ENCODE results near the gene NCF4. TPM values are rescaled to one million over a fixed set of nuclear protein-coding genes. Genes with fewer than 3 reads are reported as not detected.

NCF4 gene
- total RNA-seq, 1 donor = 0.36 TPM

GRCh38 chr22:36867695-36868094, 6.9 kb downstream of the NCF4 start:
- H3K4me3 ChIP-seq (ENCODE audit: insufficient read depth, low read length) = no peak overlapping the region
- peaks cover 12% of the 10 kb centered on the region for H3K27me3 ChIP-seq (ENCODE audit: insufficient read depth, low read length)
- H3K4me2 ChIP-seq (ENCODE audit: insufficient read depth, low read length) = no peak overlapping the region
- no peaks in the 10 kb centered on the region for H4K20me1 ChIP-seq (ENCODE audit: insufficient read depth, low read length)
- H3K79me2 ChIP-seq (ENCODE audit: insufficient read depth, low read length) = no peaks in the 10 kb centered on the region
- DNase-seq (ENCODE audit: insufficient read length, low spot score, missing footprints) = no peak
- TF ChIP-seq, protein P1, sequence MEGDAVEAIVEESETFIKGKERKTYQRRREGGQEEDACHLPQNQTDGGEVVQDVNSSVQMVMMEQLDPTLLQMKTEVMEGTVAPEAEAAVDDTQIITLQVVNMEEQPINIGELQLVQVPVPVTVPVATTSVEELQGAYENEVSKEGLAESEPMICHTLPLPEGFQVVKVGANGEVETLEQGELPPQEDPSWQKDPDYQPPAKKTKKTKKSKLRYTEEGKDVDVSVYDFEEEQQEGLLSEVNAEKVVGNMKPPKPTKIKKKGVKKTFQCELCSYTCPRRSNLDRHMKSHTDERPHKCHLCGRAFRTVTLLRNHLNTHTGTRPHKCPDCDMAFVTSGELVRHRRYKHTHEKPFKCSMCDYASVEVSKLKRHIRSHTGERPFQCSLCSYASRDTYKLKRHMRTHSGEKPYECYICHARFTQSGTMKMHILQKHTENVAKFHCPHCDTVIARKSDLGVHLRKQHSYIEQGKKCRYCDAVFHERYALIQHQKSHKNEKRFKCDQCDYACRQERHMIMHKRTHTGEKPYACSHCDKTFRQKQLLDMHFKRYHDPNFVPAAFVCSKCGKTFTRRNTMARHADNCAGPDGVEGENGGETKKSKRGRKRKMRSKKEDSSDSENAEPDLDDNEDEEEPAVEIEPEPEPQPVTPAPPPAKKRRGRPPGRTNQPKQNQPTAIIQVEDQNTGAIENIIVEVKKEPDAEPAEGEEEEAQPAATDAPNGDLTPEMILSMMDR (IDR thresholded peaks at IDR 0.05; ENCODE audit: extremely low read depth, low read depth, low read length) = no peak
- no peaks in the 10 kb centered on the region for H3K4me1 ChIP-seq (ENCODE audit: insufficient read depth, low read length)
- no peaks in the 10 kb centered on the region for H3K9me3 ChIP-seq (ENCODE audit: low read depth, low read length)
- H3K36me3 ChIP-seq (ENCODE audit: insufficient read depth, low read length) = no peaks in the 10 kb centered on the region
- no peak overlapping the region for H3K27ac ChIP-seq (ENCODE audit: low read depth, low read length)
- H2AFZ ChIP-seq (ENCODE audit: low read length) = no peak overlapping the region

DNA sequence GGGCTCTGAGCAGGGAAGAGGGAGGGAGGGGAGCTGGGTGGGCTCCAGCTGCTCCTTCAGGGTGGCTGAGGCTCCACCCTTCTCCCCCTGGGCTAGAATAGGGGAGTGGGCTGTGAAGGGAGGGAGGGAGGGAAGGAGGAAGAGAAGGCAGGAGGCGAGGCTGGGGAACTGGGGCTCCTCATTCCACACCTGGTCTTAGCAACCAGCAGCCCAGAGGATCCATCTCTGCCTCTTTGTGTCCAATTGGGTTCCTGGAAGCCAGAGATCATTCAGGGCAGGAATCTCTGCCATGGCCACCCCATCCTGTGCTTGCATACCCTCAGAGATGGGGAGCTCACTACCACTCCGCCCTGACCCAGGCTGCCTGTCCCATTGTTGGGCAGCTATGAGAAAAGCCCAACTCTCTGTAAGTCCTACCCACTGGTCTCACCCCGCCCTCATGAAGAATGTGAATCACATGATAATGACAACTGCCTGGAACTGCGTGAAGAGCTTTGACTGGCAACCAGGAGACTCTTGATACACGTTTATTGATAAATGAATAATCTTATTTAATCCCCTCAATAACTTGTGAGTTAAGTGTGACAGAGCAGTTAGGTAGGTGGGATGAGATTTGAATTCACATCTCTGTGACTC, 7.9 kb downstream of the NCF4 start:
- no peak overlapping the region for H3K4me3 ChIP-seq (ENCODE audit: insufficient read depth, low read length)
- peaks cover 6% of the 10 kb centered on the region for H3K4me1 ChIP-seq (ENCODE audit: insufficient read depth, low read length)
- no peak overlapping the region for H2AFZ ChIP-seq (ENCODE audit: low read length)
- no peaks in the 10 kb centered on the region for H3K36me3 ChIP-seq (ENCODE audit: insufficient read depth, low read length)
- TF ChIP-seq, protein P1 (IDR thresholded peaks at IDR 0.05; ENCODE audit: extremely low read depth, low read depth, low read length) = no peak
- no peaks in the 10 kb centered on the region for H4K20me1 ChIP-seq (ENCODE audit: insufficient read depth, low read length)
- H3K9me3 ChIP-seq (ENCODE audit: low read depth, low read length) = no peaks in the 10 kb centered on the region
- no peak overlapping the region for H3K4me2 ChIP-seq (ENCODE audit: insufficient read depth, low read length)
- no peak for DNase-seq (ENCODE audit: insufficient read length, low spot score, missing footprints)
- no peaks in the 10 kb centered on the region for H3K79me2 ChIP-seq (ENCODE audit: insufficient read depth, low read length)
- peaks cover 12% of the 10 kb centered on the region for H3K27me3 ChIP-seq (ENCODE audit: insufficient read depth, low read length)
- no peak overlapping the region for H3K27ac ChIP-seq (ENCODE audit: low read depth, low read length)

- H2AFZ ChIP-seq (ENCODE audit: low read length) = no peak overlapping the region
- DNase-seq (ENCODE audit: insufficient read length, low spot score, missing footprints) = no peak
- H3K4me3 ChIP-seq (ENCODE audit: insufficient read depth, low read length) = no peak overlapping the region
- no peaks in the 10 kb centered on the region for H3K36me3 ChIP-seq (ENCODE audit: insufficient read depth, low read length)
- peaks cover 15% of the 10 kb centered on the region for H3K4me1 ChIP-seq (ENCODE audit: insufficient read depth, low read length)
- H4K20me1 ChIP-seq (ENCODE audit: insufficient read depth, low read length) = no peaks in the 10 kb centered on the region
- peaks cover 12% of the 10 kb centered on the region for H3K27me3 ChIP-seq (ENCODE audit: insufficient read depth, low read length)
- H3K4me2 ChIP-seq (ENCODE audit: insufficient read depth, low read length) = no peak overlapping the region
- no peaks in the 10 kb centered on the region for H3K9me3 ChIP-seq (ENCODE audit: low read depth, low read length)
- TF ChIP-seq, protein P1 (IDR thresholded peaks at IDR 0.05; ENCODE audit: extremely low read depth, low read depth, low read length) = no peak
- H3K79me2 ChIP-seq (ENCODE audit: insufficient read depth, low read length) = no peaks in the 10 kb centered on the region
- H3K27ac ChIP-seq (ENCODE audit: low read depth, low read length) = no peak overlapping the region
Measured at GRCh38 chr22:36870250-36870649, 9.4 kb downstream of the NCF4 start.

GRCh38 chr22:36871669-36872081, 10.9 kb downstream of the NCF4 start:
- Histone ChIP-seq H3K79me2 (ENCODE audit: insufficient read depth, low read length) (no peaks in the 10 kb centered on the region), H3K4me1 (ENCODE audit: insufficient read depth, low read length) (peaks cover 15% of the 10 kb centered on the region), H3K4me3 (ENCODE audit: insufficient read depth, low read length) (no peak overlapping the region), H3K4me2 (ENCODE audit: insufficient read depth, low read length) (no peak overlapping the region), H3K27me3 (ENCODE audit: insufficient read depth, low read length) (peaks cover 7% of the 10 kb centered on the region), H4K20me1 (ENCODE audit: insufficient read depth, low read length) (no peaks in the 10 kb centered on the region), H3K9me3 (ENCODE audit: low read depth, low read length) (no peaks in the 10 kb centered on the region), H3K27ac (ENCODE audit: low read depth, low read length) (no peak overlapping the region), H3K36me3 (ENCODE audit: insufficient read depth, low read length) (no peaks in the 10 kb centered on the region), H2AFZ (ENCODE audit: low read length) (no peak overlapping the region)
- TF ChIP-seq, protein P1 (IDR thresholded peaks at IDR 0.05; ENCODE audit: extremely low read depth, low read depth, low read length) = no peak
- no peak for DNase-seq (ENCODE audit: insufficient read length, low spot score, missing footprints)

All from osteoblast (primary cell).